Renal cortical epithelial cell (primary cell): ENCODE measurements around the gene CHRFAM7A. TPM values are rescaled to one million over a fixed set of nuclear protein-coding genes. Genes with fewer than 3 reads are reported as not detected.
"Not testable (repeated sequence)": the region's sequence is repeated elsewhere in the genome, so short reads cannot be mapped to it uniquely, and the experiment has no call there.

Experiments used
- DNase-seq: peaks from one replicate; pipeline ENCODE4 v3.0.0-alpha.2; 2011; ENCODE audit warnings: low read depth
- total RNA-seq: library from RNA; depleted of rRNA; stranded (reverse); fragments of >200 nt; gene quantifications from 2 replicates; pipeline ENCODE4 v1.2.3, GENCODE V29; 2014

The CHRFAM7A gene
- total RNA-seq: 2.0 and 4.7 TPM in 2 replicates

GRCh38 chr15:30392766-30393663 lies at the start of gene CHRFAM7A:
Gene CHRFAM7A, minus strand, starts transcription at chr15:30393540. Its CDS starts 10,189 bp downstream, at chr15:30383351.
- not testable (repeated sequence) for DNase-seq

DNA sequence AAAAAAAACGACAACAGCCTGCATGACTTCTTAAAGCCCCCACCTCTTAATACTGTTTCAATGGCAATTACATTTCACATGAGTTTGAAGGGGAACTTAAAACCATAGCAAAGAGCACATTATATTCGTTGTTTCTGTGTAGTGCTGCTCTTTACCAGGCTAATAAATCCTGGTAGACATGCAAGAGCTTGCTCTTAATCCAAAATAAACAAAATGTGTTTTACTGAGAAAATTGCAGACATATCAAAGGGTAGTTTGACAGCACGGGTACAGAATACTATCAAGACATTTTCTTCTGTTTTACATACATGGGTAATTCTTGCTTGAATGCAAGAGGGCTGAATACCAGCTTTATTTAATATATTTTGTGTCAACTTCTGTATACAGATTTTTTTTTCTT lies 45.0 kb upstream of the CHRFAM7A start:
- DNase-seq: not testable (repeated sequence)

- not testable (repeated sequence) for DNase-seq
Observed at GRCh38 chr15:30435878-30436277, 42.5 kb upstream of the CHRFAM7A start.

DNA sequence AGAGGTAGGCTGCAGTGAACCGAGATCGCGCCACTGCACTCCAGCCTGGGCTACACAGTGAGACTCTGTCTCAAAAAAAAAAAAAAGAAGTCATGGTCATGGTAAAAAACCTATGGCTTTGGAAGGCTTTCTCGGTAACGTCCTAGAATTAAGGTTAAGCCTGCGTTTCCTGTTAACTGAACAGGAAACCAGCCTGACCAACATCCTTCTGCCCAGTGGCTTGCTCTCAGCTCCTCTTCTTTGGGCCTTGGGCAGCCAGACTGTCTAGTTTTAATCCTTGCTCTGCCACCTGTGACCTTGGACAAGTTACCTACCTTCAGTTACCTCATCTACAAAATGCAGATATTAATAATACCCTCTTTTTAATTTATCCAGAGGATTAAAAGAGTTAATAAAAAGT lies 27.4 kb upstream of the CHRFAM7A start:
- DNase-seq: not testable (repeated sequence)

- DNase-seq: not testable (repeated sequence)
Observed at GRCh38 chr15:30414160-30414559, 20.8 kb upstream of the CHRFAM7A start, which contains the start of gene GOLGA8R. Gene GOLGA8R, minus strand, starts transcription at chr15:30414260. Its CDS starts 98 bp downstream, at chr15:30414162.

DNA sequence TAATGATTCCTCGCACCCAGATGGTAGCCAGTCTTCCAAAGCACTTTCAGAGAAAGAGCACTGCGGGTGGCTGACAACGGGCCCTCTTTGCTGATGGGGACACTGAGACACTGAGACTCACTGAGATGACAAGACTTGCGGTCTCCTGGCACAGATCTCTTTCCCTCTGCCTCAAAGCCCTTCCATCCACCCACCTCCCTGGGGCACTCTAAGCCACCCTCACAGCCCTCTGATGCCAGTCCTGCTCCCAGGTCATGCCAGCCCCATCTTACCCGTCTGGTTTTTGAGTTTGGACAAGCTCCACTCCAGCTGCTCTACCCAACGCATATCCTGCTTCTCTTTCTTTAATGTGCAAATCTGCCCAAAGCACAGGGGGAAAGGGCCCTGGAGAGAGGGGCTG lies 14.3 kb upstream of the CHRFAM7A start:
- DNase-seq: not testable (repeated sequence)

DNA sequence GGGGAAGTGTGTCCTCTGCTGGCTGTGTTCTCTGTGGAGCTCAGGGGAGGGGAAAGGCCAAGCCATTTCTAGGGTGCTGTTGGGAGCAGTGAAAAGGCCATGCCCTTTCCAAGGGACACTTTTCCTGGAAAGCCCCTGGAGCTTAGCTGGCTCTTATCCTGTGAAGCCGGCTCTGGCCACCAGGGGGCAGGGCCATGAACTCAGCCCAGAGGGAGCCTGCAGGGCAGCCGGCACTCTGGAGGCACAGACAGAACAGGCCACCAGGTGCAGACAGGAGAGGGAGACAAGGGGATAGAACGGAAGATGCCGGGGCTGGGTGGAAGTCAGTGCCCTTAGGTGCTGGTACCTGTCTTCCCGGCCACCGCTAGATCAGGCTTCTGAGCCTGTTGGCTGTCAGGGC lies 5.6 kb upstream of the CHRFAM7A start:
- not testable (repeated sequence) for DNase-seq

DNA sequence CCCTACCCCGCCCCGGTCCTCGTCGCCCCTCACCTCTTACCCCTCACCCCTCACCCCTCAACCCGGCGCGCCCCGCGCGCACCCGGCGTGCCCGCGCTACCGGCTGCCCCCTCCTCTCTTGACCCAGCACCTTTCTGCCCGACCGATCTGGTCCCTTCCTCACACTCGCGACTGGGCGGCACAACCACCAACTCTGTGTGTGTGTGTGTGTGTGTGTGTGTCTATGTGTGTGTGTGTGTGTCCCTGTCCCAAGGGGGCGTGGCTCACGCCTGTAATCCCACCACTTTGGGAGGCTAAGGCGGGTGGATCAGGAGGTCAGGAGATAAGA lies 288 bp upstream of the CHRFAM7A start:
- not testable (repeated sequence) for DNase-seq

DNA sequence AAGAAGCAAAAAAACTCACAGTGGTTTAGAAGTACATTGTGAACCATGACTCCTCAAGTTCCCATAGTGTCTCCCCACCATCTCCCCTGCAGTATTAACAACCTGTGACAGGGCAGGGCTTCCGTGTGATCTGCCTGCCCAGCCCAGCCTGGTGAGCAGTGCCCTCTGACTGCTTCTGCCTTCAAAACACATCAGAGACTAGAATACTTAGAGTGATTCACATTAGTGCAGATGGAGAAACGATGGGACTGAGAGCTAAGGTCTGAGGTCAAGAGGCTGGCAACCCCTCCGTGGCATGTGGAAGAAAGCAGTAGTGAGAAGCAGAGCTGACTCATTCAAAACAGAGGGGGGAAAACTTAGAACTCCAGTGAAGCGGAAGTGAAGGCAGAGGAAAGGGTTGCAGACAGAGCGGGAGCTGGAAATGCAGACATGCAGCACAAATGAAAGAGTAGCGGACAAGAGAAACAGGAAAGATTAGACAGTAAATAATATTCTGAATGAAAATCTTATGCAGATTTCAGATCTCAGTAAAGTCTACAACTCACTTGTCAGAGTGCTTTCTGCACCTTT lies 6.9 kb downstream of the CHRFAM7A start:
- not testable (repeated sequence) for DNase-seq

DNA sequence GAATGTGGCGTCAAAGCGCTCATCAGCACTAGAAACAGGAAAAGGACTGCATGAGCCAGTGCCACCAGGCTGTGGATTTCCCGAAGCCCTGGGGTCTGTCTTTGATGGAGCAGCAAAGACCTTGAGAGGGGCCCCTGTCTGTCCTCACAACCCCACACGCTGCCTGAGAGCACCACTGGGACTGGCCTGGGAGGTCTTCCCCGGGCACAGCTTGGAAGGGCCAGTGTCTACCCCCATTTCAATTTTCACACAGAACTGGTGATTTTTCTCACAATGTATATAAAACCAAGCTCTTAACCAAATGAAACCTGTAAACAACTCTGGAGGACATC lies 16.3 kb downstream of the CHRFAM7A start:
- DNase-seq: not testable (repeated sequence)

DNA sequence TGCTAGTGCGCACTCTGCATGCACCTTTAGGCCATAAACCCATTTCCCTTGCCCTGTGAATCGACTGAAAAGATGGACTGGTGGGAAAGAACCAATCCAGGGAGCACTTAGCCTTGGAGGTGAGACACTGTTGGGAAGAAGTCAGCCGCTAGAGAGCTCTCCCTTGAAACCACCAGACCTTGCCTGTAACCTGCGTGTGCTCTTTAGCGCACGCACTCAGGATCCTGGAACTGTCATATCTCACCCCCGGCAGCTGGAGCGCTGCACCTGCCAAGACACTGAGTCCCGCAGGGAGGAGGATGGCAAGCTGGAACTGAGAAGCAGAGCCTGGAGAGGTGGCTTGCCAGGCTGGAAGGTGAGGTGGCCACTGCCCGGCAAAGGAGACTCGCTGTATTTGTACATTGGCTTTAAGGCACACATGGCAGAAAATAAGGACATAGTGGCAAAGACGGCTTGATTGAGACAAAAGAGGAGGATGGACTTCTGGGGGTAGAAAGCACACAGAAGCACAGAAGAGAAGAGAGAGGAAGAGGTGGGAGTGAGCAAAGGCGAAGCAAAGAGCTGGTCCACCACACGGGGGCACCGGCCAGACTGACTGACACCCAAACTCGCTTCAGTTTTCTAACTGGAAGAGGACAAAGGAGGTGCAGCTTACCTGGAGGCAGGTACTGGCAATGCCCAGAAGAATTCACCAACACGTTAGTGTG lies 16.8 kb downstream of the CHRFAM7A start:
- not testable (repeated sequence) for DNase-seq

DNA sequence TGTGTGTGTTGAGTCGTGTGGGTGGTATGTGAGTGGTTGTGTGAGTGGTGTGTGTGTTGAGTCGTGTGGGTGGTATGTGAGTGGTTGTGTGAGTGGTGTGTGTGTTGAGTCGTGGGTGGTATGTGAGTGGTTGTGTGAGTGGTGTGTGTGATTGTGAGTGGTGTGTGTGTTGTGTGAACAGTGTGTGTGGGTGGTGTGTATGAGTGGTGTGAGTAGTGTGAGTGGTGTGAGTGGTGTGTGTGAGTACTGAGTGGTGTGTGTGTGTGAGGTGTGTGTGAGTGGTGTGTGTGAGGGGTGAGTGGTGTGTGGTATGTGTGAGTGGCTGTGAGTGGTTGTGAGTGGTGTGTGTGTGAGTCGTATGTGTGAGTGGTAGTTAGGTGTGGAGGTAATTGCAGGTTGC lies 17.5 kb downstream of the CHRFAM7A start:
- peak; percentile 3 for DNase-seq

DNA sequence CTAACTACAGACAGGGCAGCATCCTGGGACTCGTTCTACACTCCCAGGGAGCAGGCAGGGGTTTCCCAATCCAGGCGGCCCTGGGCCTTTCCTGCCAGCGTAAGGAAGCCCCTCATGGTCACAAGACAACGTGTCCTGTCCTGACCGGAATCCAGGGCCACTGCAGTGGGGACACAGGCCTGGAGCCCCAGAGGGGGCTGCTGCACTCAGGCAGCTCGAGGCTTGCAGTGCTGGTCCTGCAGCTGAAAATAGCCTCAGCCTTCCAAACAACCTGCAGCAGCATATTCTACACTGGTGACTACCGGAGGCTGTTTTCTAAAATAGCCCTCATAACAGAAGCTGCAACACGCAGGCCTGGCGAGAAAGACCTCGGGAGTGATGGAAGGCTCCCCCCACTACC lies 18.5 kb downstream of the CHRFAM7A start:
- DNase-seq: not testable (repeated sequence)

DNA sequence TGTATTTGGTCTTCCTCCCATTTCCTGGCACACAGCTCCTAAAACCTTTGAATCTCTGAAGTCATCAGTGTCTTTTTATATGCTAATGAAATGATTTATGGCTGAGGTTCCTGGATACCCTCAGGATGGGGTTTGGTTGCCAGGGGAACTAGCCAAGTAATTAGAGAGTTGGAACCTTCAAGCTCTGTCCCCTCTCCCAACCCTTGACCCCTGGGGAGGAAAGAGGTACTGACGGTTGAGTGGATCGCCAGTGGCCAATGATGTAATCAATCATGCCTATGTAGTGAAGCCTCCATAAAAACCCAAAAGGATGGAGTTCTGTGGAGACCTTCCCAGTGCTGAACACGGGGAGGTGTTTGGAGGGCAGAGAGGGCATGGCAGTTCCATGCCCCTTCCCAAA lies 25.1 kb downstream of the CHRFAM7A start:
- DNase-seq: not testable (repeated sequence)

GRCh38 chr15:30367246-30367645 lies 26.1 kb downstream of the CHRFAM7A start:
- not testable (repeated sequence) for DNase-seq

GRCh38 chr15:30361404-30361803 lies 31.9 kb downstream of the CHRFAM7A start:
- not testable (repeated sequence) for DNase-seq

DNA sequence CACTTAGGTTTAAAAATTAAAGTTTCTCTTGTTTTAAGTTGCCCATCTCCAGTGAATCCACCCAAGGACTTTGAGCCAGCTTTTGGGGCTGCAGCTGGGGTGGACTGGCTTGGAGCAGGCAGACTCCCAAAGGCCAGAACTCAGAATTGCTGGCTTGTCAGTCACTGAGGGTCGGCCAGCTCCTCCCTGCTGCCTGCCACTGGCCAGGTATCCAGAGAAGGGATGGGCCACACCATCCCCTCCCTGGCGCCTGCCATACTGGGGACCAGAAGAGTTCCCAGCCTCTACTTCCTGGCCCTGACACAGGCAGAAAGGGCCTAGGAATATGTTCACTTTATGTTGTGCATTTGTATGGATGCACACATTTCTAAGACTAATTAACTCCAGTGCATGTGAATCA lies 32.4 kb downstream of the CHRFAM7A start:
- DNase-seq: not testable (repeated sequence)

GRCh38 chr15:30355043-30355442 lies 38.3 kb downstream of the CHRFAM7A start:
- DNase-seq: not testable (repeated sequence)

- not testable (repeated sequence) for DNase-seq
Observed at GRCh38 chr15:30349803-30350202, 43.5 kb downstream of the CHRFAM7A start.

DNA sequence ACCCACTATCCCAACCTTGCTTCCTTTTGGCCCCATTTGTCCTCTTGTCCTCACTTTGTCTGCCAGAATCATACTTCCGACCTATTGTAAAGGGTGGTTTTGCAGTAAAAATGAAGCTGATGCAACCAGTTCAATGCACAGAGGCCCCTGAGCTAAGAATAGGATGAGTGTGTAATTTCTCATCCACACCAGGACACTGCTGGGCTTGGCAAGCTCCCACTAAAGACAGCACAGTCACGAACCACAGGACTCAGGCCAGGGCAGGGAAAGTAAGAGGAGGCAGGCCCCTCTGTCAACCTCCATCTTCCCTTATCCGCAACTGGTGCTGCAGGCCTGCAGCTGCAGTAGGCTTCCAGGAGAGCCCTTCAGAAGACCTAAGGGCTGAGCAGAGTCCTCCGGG lies 56.8 kb downstream of the CHRFAM7A start:
- not testable (repeated sequence) for DNase-seq

DNA sequence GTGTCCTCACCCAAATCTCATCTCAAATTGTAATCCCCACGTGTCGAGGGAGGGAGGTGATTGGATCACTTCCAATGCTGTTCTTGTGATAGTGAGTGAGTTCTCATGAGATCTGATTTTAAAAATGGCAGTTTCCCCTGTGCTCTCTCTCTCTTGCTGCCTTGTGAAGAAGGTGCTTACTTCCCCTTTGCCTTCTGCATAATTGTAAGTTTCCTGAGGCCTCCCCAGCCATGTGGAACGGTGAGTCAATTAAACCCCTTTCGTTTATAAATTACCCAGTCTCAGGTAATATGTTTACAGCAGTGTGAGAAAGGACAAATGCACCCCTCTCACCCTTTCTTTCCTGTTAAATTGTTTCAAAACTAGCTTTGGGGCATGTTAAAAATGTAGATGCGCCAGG lies 59.2 kb downstream of the CHRFAM7A start:
- not testable (repeated sequence) for DNase-seq

DNA sequence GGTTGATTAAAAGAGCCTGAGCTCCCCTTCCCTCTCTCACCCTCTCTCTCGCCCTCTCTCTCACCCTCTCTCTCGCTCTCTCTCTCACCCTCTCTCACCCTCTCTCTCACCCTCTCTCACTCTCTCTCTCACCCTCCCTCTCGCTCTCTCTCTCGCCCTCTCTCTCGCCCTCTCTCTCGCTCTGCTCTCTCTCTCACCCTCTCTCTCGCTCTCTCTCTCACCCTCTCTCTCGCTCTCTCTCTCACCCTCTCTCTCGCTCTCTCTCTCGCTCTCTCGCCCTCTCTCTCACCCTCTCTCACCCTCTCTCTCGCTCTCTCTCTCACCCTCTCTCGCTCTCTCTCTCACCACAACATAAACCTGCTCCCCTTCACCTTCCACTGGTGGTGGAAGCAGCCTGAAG lies 67.2 kb downstream of the CHRFAM7A start:
- not testable (repeated sequence) for DNase-seq
